ENCODE measurements around the gene AHRR. TPM values are rescaled to one million over a fixed set of nuclear protein-coding genes. Genes with fewer than 3 reads are reported as not detected.
A peak's percentile ranks its signal among the peaks of the same experiment; 100 is the strongest.

The AHRR gene
- total RNA-seq, 1 donor from 2014 or later = 10.5 TPM

- DNase-seq (ENCODE audit: low read depth) = no peak
- H3K27ac Mint-ChIP-seq (ENCODE audit: unreplicated experiment) = peak overlapping the region; percentile 47
- no peak overlapping the region for H3K4me3 Mint-ChIP-seq (ENCODE audit: unreplicated experiment)
- no peaks in the 10 kb centered on the region for H3K9me3 Mint-ChIP-seq (ENCODE audit: unreplicated experiment)
- Histone ChIP-seq H4K20me1 (ENCODE audit: insufficient read depth, low read length) (peaks cover 16% of the 10 kb centered on the region), H3K9ac (ENCODE audit: low read length) (no peak overlapping the region), H3K4me1 (ENCODE audit: insufficient read depth, low read length) (no peaks in the 10 kb centered on the region), H3K4me3 (ENCODE audit: insufficient read depth, low read depth, low read length) (no peak overlapping the region), H2AFZ (ENCODE audit: low read depth, low read length) (no peak overlapping the region), H3K27me3 (ENCODE audit: insufficient read depth, low read length) (no peaks in the 10 kb centered on the region), H3K27ac (ENCODE audit: low read depth, low read length) (no peak overlapping the region), H3K36me3 (ENCODE audit: insufficient read depth, low read length) (no peaks in the 10 kb centered on the region), H3K9me3 (ENCODE audit: insufficient read depth, low read depth, low read length) (no peaks in the 10 kb centered on the region), H3K79me2 (ENCODE audit: insufficient read depth, low read length) (peaks cover 2% of the 10 kb centered on the region), H3K4me2 (ENCODE audit: low read length) (no peak overlapping the region)
- TF ChIP-seq CTCF (IDR thresholded peaks at IDR 0.05; ENCODE audit: insufficient read depth, low read depth, low read length) = no peak
- TF ChIP-seq EZH2 (IDR thresholded peaks at IDR 0.05; ENCODE audit: insufficient read depth, low read length) = no peak
- H3K4me1 Mint-ChIP-seq (ENCODE audit: low read depth, unreplicated experiment) = no peaks in the 10 kb centered on the region
- H3K27me3 Mint-ChIP-seq (ENCODE audit: low read depth, unreplicated experiment) = peaks cover 6% of the 10 kb centered on the region
- H3K36me3 Mint-ChIP-seq (ENCODE audit: low read depth, unreplicated experiment) = peaks cover 16% of the 10 kb centered on the region
- FAIRE-seq = no peak
Measured at GRCh38 chr5:354581-355378, 33.3 kb downstream of the AHRR start.

GRCh38 chr5:355379-355935, 33.9 kb downstream of the AHRR start:
- H4K20me1 ChIP-seq (ENCODE audit: insufficient read depth, low read length) = peaks cover 19% of the 10 kb centered on the region
- DNase-seq (ENCODE audit: low read depth) (no peak), FAIRE-seq (no peak)
- H3K9me3 ChIP-seq (ENCODE audit: insufficient read depth, low read depth, low read length) = no peaks in the 10 kb centered on the region
- H2AFZ ChIP-seq (ENCODE audit: low read depth, low read length) = no peak overlapping the region
- H3K4me2 ChIP-seq (ENCODE audit: low read length) = no peak overlapping the region
- H3K27me3 Mint-ChIP-seq (ENCODE audit: low read depth, unreplicated experiment) = peaks cover 6% of the 10 kb centered on the region
- TF ChIP-seq CTCF (IDR thresholded peaks at IDR 0.05; ENCODE audit: insufficient read depth, low read depth, low read length) (no peak), EZH2 (IDR thresholded peaks at IDR 0.05; ENCODE audit: insufficient read depth, low read length) (no peak)
- H3K9me3 Mint-ChIP-seq (ENCODE audit: unreplicated experiment) = no peaks in the 10 kb centered on the region
- peaks cover 3% of the 10 kb centered on the region for H3K36me3 ChIP-seq (ENCODE audit: insufficient read depth, low read length)
- H3K27ac ChIP-seq (ENCODE audit: low read depth, low read length) = no peak overlapping the region
- H3K4me1 ChIP-seq (ENCODE audit: insufficient read depth, low read length) = no peaks in the 10 kb centered on the region
- no peak overlapping the region for H3K4me3 Mint-ChIP-seq (ENCODE audit: unreplicated experiment)
- no peak overlapping the region for H3K4me3 ChIP-seq (ENCODE audit: insufficient read depth, low read depth, low read length)
- no peaks in the 10 kb centered on the region for H3K4me1 Mint-ChIP-seq (ENCODE audit: low read depth, unreplicated experiment)
- H3K9ac ChIP-seq (ENCODE audit: low read length) = no peak overlapping the region
- H3K79me2 ChIP-seq (ENCODE audit: insufficient read depth, low read length) = peaks cover 2% of the 10 kb centered on the region
- H3K27ac Mint-ChIP-seq (ENCODE audit: unreplicated experiment) = no peak overlapping the region
- H3K27me3 ChIP-seq (ENCODE audit: insufficient read depth, low read length) = no peaks in the 10 kb centered on the region
- peaks cover 16% of the 10 kb centered on the region for H3K36me3 Mint-ChIP-seq (ENCODE audit: low read depth, unreplicated experiment)

- Mint-ChIP-seq H3K9me3 (ENCODE audit: unreplicated experiment) (no peaks in the 10 kb centered on the region), H3K4me3 (ENCODE audit: unreplicated experiment) (no peak overlapping the region), H3K4me1 (ENCODE audit: low read depth, unreplicated experiment) (no peaks in the 10 kb centered on the region), H3K27ac (ENCODE audit: unreplicated experiment) (no peak overlapping the region), H3K27me3 (ENCODE audit: low read depth, unreplicated experiment) (peaks cover 6% of the 10 kb centered on the region), H3K36me3 (ENCODE audit: low read depth, unreplicated experiment) (peaks cover 18% of the 10 kb centered on the region)
- no peak for FAIRE-seq
- Histone ChIP-seq H3K27me3 (ENCODE audit: insufficient read depth, low read length) (no peaks in the 10 kb centered on the region), H3K4me3 (ENCODE audit: insufficient read depth, low read depth, low read length) (no peak overlapping the region), H3K9ac (ENCODE audit: low read length) (no peak overlapping the region), H2AFZ (ENCODE audit: low read depth, low read length) (no peak overlapping the region), H3K79me2 (ENCODE audit: insufficient read depth, low read length) (peaks cover 2% of the 10 kb centered on the region), H3K4me2 (ENCODE audit: low read length) (no peak overlapping the region), H3K27ac (ENCODE audit: low read depth, low read length) (no peak overlapping the region), H3K9me3 (ENCODE audit: insufficient read depth, low read depth, low read length) (no peaks in the 10 kb centered on the region), H3K4me1 (ENCODE audit: insufficient read depth, low read length) (no peaks in the 10 kb centered on the region), H4K20me1 (ENCODE audit: insufficient read depth, low read length) (peaks cover 21% of the 10 kb centered on the region), H3K36me3 (ENCODE audit: insufficient read depth, low read length) (peaks cover 5% of the 10 kb centered on the region)
- no peak for TF ChIP-seq EZH2 (IDR thresholded peaks at IDR 0.05; ENCODE audit: insufficient read depth, low read length)
- TF ChIP-seq CTCF (IDR thresholded peaks at IDR 0.05; ENCODE audit: insufficient read depth, low read depth, low read length) = no peak
- DNase-seq (ENCODE audit: low read depth) = no peak
Measured at GRCh38 chr5:355958-356357, 34.4 kb downstream of the AHRR start.
